Activated CD8-positive, alpha-beta memory T cell treated with anti-CD3 and anti-CD28 coated beads, Interleukin-2, amount 50 U/mL, for 4 hours (primary cell): ENCODE results near the gene OCA2.

ENCODE experiments used
- DNase-seq: peaks from one replicate; pipeline ENCODE4 v3.0.0-alpha.2; 2020

The OCA2 gene

GRCh38 chr15:28103831-28104230 lies 4.7 kb upstream of the OCA2 start:
- DNase-seq: no peak

GRCh38 chr15:28101983-28102441 lies 2.9 kb upstream of the OCA2 start:
- DNase-seq: no peak

GRCh38 chr15:28101201-28101600 lies 2.1 kb upstream of the OCA2 start:
- no peak for DNase-seq

DNA sequence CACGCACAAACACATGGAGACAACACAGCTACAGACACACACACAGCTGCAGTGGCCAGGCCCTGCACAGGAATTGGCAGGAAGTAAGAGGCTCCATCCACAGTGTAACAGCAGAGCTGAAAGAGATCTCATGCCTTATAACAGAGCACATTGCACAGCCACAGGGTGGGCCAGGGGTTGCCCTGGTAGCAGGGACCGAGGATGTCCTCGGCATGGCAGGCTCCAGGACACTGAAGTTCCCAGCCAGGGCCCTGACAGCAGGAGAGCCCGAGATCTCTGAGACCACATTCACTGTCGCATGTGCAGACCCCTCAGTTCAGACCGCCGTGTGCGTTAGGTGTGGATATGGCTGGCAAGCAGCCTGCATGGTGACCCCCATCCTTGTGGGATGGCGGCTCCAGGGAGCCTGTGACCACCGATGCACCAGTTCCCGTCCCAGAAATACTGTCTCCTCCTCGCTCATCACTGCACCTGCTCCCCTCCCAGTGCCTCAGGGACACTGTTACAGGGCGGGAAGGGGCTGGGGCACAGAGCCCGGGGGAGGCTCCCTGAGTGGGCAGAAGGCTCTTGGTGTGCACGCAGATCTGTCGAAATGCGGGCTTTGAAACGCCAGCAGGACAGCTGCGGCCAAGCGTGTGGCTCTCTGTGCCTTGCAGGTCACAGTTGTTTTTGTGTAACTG lies 1.5 kb upstream of the OCA2 start:
- DNase-seq: no peak

DNA sequence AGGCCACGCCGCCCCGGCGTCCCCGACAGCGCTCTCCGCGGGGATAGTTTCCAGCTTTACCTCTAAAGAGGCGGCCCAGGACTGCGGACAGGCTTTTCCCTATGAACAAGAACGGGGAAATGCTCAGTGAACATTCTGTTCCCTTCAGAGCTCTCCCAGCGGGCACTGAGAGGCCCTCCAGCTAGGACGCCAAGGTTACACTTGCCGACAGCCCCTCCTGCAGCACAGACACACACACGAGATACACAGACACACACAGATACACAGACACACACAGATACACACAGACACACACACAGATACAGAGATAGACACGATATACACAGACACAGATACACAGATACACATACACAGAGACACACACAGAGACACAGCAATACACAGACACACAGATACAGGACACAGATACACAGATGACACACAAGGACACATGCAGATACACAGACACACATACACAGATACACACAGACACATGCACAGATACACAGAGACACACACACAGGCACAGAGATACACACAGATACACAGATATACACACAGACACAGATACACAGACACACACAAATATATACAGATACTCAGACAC lies 533 bp upstream of the OCA2 start:
- DNase-seq: no peak

GRCh38 chr15:28098360-28098765 lies 752 bp downstream of the OCA2 start:
- DNase-seq: no peak

- DNase-seq: no peak
Observed at GRCh38 chr15:28097656-28098359, 1.3 kb downstream of the OCA2 start.

DNA sequence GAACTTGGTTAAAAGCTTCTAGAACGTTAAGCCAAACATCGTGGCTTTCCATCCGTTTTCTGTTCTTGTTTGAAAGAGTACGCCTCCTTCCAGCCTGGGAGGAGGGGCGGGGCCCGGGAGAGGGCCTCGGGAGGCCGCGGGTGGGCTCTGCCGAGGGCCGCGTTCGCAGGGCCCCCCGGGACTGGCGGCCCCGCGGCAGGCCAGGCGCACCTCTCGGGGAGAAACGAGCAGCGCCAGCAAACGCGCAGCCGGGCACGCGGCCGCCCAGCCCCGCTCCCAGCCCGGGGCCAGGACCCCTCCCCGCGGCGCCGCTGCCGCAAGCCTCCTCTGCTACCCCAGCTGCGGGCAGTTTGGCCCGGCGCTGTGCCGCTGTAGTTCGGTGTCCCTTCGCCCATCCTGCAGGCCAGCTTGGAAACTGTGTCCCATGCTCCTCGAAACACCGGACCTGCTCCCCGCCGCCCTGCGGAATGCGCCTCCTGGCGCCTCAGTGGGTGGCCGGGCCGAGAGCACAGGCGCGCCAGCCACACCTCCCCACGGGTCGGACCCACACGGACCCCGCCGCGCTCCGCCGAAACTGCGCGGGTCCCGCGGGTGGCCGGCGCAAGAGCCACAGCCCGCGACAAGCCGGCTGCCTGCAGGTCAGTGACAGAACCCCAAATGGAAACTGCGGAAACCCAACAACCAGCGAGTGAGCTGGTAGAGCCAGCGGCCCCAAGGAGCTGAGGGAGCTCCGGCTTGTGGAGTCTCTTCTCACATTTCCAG lies 2.3 kb downstream of the OCA2 start:
- DNase-seq: no peak

DNA sequence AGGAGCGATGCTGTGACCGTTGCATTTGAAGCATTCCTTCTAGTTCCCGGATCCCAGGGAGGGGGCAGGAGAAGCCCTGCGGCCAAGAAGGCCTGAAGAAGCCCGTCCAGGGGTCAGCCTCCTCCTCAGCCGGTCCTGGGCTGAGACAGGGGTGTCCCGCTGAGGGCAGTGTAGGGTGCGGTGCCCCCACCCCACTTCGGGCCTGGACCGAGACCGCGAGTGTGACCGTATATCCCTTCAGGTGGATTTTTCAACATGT lies 2.8 kb downstream of the OCA2 start:
- DNase-seq: no peak

GRCh38 chr15:28094732-28095521 lies 4.2 kb downstream of the OCA2 start:
- peak; percentile 47 for DNase-seq

DNA sequence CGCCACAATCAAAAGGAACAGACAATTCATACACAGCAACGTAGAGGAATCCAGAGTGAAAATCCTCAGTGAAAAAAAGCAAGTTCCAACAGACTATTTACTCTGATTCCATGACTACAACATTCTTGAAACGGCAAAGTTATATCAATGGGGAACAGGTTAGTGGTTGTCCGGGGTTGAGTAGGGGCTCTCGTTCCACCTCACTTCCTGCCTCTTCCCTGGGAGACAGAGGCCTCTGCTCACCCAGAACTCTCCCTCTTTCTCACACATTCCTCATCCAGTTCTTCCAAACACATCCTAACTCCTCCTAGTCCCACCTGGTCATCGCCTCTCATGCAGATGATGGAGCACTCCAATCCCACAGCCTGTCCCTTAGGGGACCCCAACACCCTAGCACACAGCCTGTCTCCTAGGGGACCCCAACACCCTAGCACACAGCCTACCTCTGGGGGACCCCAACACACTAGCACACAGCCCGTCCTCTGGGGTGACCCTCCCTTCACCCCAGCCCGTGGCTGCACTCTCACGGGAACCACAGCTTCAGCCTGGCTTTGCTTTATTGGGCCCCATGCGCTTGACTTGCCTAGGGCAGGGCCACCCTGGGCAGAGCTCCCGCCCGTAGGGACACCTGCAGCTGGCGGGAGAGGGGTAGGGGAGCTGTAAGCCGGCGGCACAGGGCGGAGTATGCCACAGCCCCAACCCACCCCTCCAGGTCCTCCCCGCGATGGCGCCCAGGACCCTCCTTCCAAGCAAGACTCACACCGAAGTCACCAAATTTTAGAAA lies 5.2 kb downstream of the OCA2 start:
- DNase-seq: no peak

DNA sequence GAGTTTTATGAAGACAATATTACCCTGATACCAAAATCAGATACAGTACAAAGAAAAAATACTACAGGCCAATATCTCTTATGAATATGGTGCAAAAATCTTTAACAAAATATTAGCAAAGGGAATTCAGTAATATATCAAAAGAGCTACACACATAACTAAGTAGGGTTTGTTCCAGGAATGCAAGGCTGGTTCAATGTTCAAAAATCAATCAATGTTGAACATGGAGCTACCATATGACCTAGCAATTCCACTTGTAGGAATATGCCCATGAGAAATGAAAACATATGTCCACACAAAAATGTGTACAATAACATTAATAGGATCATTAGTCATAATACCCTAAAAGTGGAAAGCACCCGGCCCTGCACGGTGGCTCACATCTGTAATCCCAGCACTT lies 7.8 kb downstream of the OCA2 start:
- no peak for DNase-seq

- DNase-seq: peak; percentile 58
Observed at GRCh38 chr15:28086175-28086703, 12.9 kb downstream of the OCA2 start.

- no peak for DNase-seq
Observed at GRCh38 chr15:28085489-28086174, 13.5 kb downstream of the OCA2 start.

GRCh38 chr15:28084547-28084946 lies 14.6 kb downstream of the OCA2 start:
- no peak for DNase-seq

DNA sequence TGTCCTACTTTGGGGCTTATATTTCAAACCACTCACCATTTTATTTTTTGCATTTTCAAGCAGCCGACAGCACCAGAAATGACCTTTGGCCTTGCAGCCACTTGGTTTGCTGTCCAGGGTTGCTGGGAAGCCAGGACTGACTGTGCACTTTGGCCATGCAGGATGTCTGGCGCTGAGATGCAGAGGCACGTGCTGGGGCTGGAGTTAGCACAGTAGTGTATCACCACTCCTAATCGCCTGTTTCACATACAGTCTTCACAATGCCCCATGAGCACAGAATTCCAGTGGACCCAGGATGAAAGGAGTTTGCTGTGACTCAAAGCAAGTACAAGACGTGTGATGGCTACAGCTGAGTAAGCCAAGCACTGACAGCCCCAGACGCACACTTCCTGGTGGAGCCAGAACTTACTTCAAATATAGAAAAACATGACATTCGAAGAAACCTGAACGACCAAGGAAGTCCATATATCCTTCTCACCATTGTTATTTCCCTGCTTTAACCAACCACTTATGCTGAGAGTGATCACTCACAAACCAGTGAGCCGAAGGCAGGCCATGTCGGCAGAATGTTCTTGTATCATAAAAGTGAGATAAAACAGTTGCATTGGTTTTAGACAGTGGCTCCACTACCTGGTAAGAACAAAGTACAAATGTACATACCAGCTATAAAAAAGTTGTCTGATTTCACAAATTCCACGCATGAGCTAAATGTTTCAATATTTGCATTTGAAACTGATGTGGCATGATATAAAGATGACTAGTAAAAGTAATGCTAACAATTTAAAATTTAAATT lies 16.0 kb downstream of the OCA2 start:
- DNase-seq: no peak

- DNase-seq: no peak
Observed at GRCh38 chr15:28081594-28081993, 17.5 kb downstream of the OCA2 start.

DNA sequence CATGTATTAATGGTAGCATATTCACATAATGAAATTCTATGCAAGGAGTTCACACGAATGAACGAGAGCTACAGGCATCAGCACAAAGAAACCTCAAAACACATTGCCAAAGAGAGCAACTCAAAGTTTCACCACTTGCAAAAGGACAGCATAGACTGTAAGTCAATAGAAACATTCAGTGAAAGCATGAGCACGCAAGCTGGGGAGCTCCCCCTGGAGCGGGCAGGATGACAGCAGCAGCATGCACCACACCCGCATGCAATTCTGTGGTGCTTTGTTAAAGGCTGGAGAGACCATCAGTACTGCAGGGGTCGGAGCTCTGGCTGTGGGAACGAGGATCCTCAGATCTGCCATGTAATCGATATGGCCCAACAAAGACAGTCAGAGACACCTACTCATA lies 18.7 kb downstream of the OCA2 start:
- DNase-seq: no peak

DNA sequence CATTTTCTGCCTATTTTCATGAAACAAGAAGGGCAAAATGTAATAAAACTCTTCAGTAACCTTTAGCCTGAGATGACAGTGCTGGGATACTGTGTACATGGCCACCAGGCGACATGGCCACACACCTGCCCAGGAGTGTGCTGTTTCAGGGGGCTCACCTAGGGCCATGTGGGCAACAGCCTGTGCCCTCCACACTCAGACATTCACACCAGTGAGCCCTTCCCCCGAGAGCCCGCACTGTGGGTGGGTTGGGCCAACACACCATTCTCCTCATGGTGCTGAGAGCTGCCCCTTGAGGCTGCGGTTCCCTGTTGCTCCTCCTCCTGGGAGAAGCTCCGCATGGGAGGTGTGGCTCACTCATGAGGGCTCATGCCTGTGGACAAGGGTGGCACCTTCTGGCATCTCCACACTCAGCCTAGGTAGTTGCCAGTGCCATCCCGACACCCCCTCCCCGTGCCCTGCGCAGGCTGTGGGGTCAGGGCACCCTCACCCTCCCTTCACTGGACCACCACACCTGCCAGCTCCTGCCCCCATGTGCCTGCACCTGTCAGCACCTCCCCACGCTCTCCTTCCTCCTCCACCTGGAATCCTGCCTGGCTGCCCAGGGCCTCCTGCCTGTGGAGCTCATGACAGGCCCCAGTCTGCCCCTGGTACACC lies 19.7 kb downstream of the OCA2 start:
- DNase-seq: no peak

GRCh38 chr15:28078191-28078719 lies 20.9 kb downstream of the OCA2 start:
- DNase-seq: no peak
